Keratinocyte (primary cell): ENCODE measurements around the gene DUSP14.

Experiments used
- CTCF ChIP-seq, 3 experiments: IDR thresholded peaks in 1 of 3; conservative IDR thresholded peaks in 1 of 3; optimal IDR thresholded peaks in 1 of 3; 2 replicates in 2 of 3; 3 replicates in 1 of 3; pipeline versions ENCODE3 to v1.5.1; 2011; ENCODE audit warnings: low read length in 3 of 3, mild to moderate bottlenecking in 3 of 3, moderate library complexity in 2 of 3, control low read depth in 1 of 3, inconsistent platforms in 1 of 3; ENCODE audit not compliant: insufficient read depth in 2 of 3; ENCODE audit errors: extremely low read depth in 1 of 3
- EZH2 ChIP-seq: IDR thresholded peaks from one replicate; pipeline ENCODE4 v1.6.1; 2012; ENCODE audit warnings: inconsistent platforms, mild to moderate bottlenecking, low read length, moderate library complexity

DNA sequence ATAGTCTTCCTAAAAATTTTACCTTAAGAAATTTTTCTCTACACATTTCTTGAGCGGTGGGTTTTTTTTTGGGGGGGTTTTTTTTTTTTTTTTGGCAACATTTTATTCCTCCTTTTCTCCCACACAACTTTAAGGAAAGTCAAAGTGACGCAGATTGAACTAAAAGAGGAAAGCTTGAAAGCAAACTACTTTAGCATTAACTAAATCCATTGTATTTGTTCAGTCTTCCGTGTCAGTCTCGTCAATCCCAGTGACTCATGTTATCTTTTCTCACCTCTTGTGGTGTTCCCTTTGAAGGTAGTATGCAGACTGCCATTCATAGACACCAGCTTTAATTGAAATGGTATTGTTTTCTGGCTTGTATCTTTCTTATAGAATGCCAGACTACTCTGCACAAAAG lies 43.7 kb upstream of the DUSP14 start:
- TF ChIP-seq CTCF (optimal IDR thresholded peaks at IDR 0.05 in 1 of 3, IDR thresholded peaks at IDR 0.05 in 1 of 3, conservative IDR thresholded peaks at IDR 0.05 in 1 of 3; ENCODE audit: extremely low read depth in 1 of 3, insufficient read depth in 2 of 3, low read length in 3 of 3) (no peak), EZH2 (no peak)
